HepG2 (cell line): Measurements from ENCODE around the gene UNC13D. TPM values are rescaled to one million over a fixed set of nuclear protein-coding genes. Genes with fewer than 3 reads are reported as not detected.
"Not testable (repeated sequence)": the region's sequence is repeated elsewhere in the genome, so short reads cannot be mapped to it uniquely, and the experiment has no call there.

Experiments used
- ATAC-seq: fragments of 200-7000 bp; cut with Tn5 transposase; 3 replicates; pipeline ENCODE4 v1.9.1; 2020; ENCODE audit warnings: mild to moderate bottlenecking, moderate library complexity
- BruUV-seq: library from RNA; stranded (reverse); fragments of 400-500 nt; replicated peaks from 2 replicates; lab custom pipeline; 2021; lab: Mats Ljungman, UMichigan
- CTCF ChIA-PET: fragments of 300-600 bp; formaldehyde crosslinking; extraction: SDS; loops from one replicate; lab custom pipeline; 2021; ENCODE audit warnings: low total read pairs, inconsistent platforms, low intra/inter-chr PET ratio; lab: Yijun Ruan, JAX
- POLR2A ChIA-PET: fragments of 350-600 bp; sonication (Branson Sonifier 250); formaldehyde crosslinking; loops from one replicate; lab custom pipeline; 2020; ENCODE audit warnings: antibody characterized with exemption, inconsistent platforms; lab: Yijun Ruan, JAX
- DNase-seq: peaks from one replicate; pipeline ENCODE4 v3.0.0-alpha.2; 2015; ENCODE audit warnings: low spot score
- FAIRE-seq: peaks from 3 replicates; lab custom pipeline; 2011; peaks lifted over from hg19 to GRCh38; lab: Jason Lieb, UNC
- H2AFZ ChIP-seq: one replicate; pipeline ENCODE4 v1.6.1; 2011; ENCODE audit warnings: low read length, inconsistent platforms
- H3K27ac ChIP-seq: fragments of 300-600 bp; 3 replicates; pipeline ENCODE4 v1.8.0; 2011; ENCODE audit warnings: mixed run types, mild to moderate bottlenecking, mixed read lengths, low read length, inconsistent platforms; ENCODE audit not compliant: insufficient read depth; ENCODE audit errors: extremely low read length
- H3K27me3 ChIP-seq, 2 experiments: fragments of 200-600 bp in 1 of 2; 2 replicates in 1 of 2; 3 replicates in 1 of 2; pipeline versions ENCODE4 v1.6.0 to v1.8.0; 2011; ENCODE audit warnings: low read length in 2 of 2, mild to moderate bottlenecking in 2 of 2, moderate library complexity in 2 of 2, inconsistent platforms in 1 of 2; ENCODE audit not compliant: insufficient read depth in 2 of 2, control insufficient read depth in 1 of 2
- H3K36me3 ChIP-seq, 2 experiments: fragments of 200-600 bp in 1 of 2; replicated peaks in 1 of 2; 2 replicates in 1 of 2; 3 replicates in 1 of 2; pipeline versions ENCODE4 v1.5.1 to v1.8.0; 2011; ENCODE audit warnings: low read length in 2 of 2, inconsistent platforms in 1 of 2; ENCODE audit not compliant: insufficient read depth in 2 of 2, control insufficient read depth in 1 of 2
- H3K4me1 ChIP-seq: 2 replicates; pipeline ENCODE4 v1.5.1; 2012; ENCODE audit warnings: low read length, inconsistent platforms; ENCODE audit not compliant: insufficient read depth
- H3K4me2 ChIP-seq: 2 replicates; pipeline ENCODE4 v1.6.0; 2011; ENCODE audit warnings: low read depth, low read length, inconsistent platforms
- H3K4me3 ChIP-seq, 3 experiments: fragments of 200-600 bp in 1 of 3; sonication (generic), shearing (Covaris generic) in 1 of 3; replicated peaks in 1 of 3; 2 replicates each; pipeline ENCODE4 v1.5.1; 2011 to 2016; ENCODE audit warnings: low read length in 3 of 3, inconsistent platforms in 2 of 3, low read depth in 2 of 3, mild to moderate bottlenecking in 2 of 3, control low read depth in 1 of 3, mixed read lengths in 1 of 3; ENCODE audit not compliant: insufficient read depth in 1 of 3
- H3K79me2 ChIP-seq: one replicate; pipeline ENCODE4 v1.6.1; 2011; ENCODE audit warnings: low read length, inconsistent platforms; ENCODE audit not compliant: insufficient read depth
- H3K9ac ChIP-seq: 2 replicates; pipeline ENCODE4 v1.6.0; 2011; ENCODE audit warnings: mild to moderate bottlenecking, low read depth, low read length, inconsistent platforms; ENCODE audit not compliant: insufficient read depth
- H3K9me3 ChIP-seq: 2 replicates; pipeline ENCODE4 v1.5.1; 2012; ENCODE audit warnings: mild to moderate bottlenecking, low read length
- H4K20me1 ChIP-seq: 2 replicates; pipeline ENCODE4 v1.6.0; 2011; ENCODE audit warnings: inconsistent platforms, mild to moderate bottlenecking, low read length, moderate library complexity; ENCODE audit not compliant: insufficient read depth
- MXD4 ChIP-seq: IDR thresholded peaks from 2 replicates; pipeline ENCODE4 v1.6.1; 2016; ENCODE audit warnings: mild to moderate bottlenecking, missing biosample characterization, missing genetic modification reagents
- MXI1 ChIP-seq: IDR thresholded peaks from 3 replicates; pipeline ENCODE4 v1.6.1; 2012; ENCODE audit warnings: low read depth, low read length, inconsistent platforms, borderline replicate concordance
- STAT5B ChIP-seq: sonication (generic); formaldehyde crosslinking; IDR thresholded peaks from 2 replicates; pipeline ENCODE4 v1.4.0; 2020; ENCODE audit warnings: missing genetic modification reagents
- ZNF121 ChIP-seq: sonication (generic); formaldehyde crosslinking; IDR thresholded peaks from 2 replicates; pipeline ENCODE4 v1.5.0; 2020; ENCODE audit warnings: mild to moderate bottlenecking, missing genetic modification reagents
- ZNF770 ChIP-seq: sonication (generic); formaldehyde crosslinking; IDR thresholded peaks from 2 replicates; pipeline ENCODE4 v1.5.0; 2020; ENCODE audit warnings: mild to moderate bottlenecking, missing genetic modification reagents
- ZNF772 ChIP-seq: sonication (generic); formaldehyde crosslinking; IDR thresholded peaks from 2 replicates; pipeline ENCODE4 v1.5.0; 2020; ENCODE audit warnings: mild to moderate bottlenecking, missing genetic modification reagents
- WGBS: methylation state at CpG from one replicate; pipeline ENCODE4 v1.1.6; 2017; ENCODE audit warnings: low lambda C conversion rate; 5-methylcytosine and 5-hydroxymethylcytosine counted together
- in situ Hi-C: cut with HindIII; loops from 2 replicates; pipeline ENCODE4 v1.10.0; 2017; ENCODE audit warnings: low pct_unique_long_range_greater_than_20kb; ENCODE audit not compliant: extremely low pct_ligation_motif_present
- intact Hi-C: fragments of 100-400 bp; cut with micrococcal nuclease; formaldehyde crosslinking; loops from one replicate; pipeline ENCODE4 v1.10.0; 2022; ENCODE audit not compliant: unreplicated experiment
- polyA plus RNA-seq, 8 experiments: library from polyadenylated mRNA; depleted of rRNA in 3 of 8; stranded (reverse) in 7 of 8; unstranded in 1 of 8; fragments of >200 nt; fragmentation: Illumina TruSeq in 4 of 8; extraction: Trizol in 4 of 8; gene quantifications; 2 replicates each; pipeline versions ENCODE4 v1.2.1 to v1.2.3, GENCODE V29; 2011 to 2016; ENCODE audit warnings: low read depth in 4 of 8, missing spikeins in 1 of 8, mixed read lengths in 1 of 8; ENCODE audit not compliant: insufficient read depth in 1 of 8
- total RNA-seq, 5 experiments: library from RNA; depleted of rRNA; stranded (reverse); fragments of >200 nt; fragmentation: Illumina TruSeq; extraction: Trizol; gene quantifications; 2 replicates each; pipeline ENCODE4 v1.2.3, GENCODE V29; 2016; ENCODE audit warnings: low read depth in 1 of 5
- TF ChIP-seq, protein P1 (sequence below): sonication (generic); formaldehyde crosslinking; IDR thresholded peaks from 2 replicates; pipeline ENCODE4 v1.8.0; 2022; ENCODE audit warnings: missing genetic modification reagents, mild to moderate bottlenecking, moderate library complexity, borderline replicate concordance
- TF ChIP-seq, protein P2 (sequence below): sonication (generic); IDR thresholded peaks from 2 replicates; pipeline ENCODE4 v1.6.1; 2016; ENCODE audit warnings: low read depth, borderline replicate concordance
- TF ChIP-seq, protein P3 (sequence below): IDR thresholded peaks from 2 replicates; pipeline ENCODE4 v1.6.1; 2016; ENCODE audit warnings: mild to moderate bottlenecking, missing biosample characterization, missing genetic modification reagents

Gene UNC13D
- total and polyA plus RNA-seq, 2 of the 13 experiments (the other 11 are each of a cell fraction or from before 2014, with no cell fraction given), result 29.7 to 42.7 TPM

GRCh38 chr17:75859358-75859757 is 15.2 kb upstream of the UNC13D start:
- in situ Hi-C loops, H3K27ac ChIP-seq, CTCF ChIA-PET, H3K79me2 ChIP-seq, FAIRE-seq, H4K20me1 ChIP-seq, H3K9ac ChIP-seq, H3K9me3 ChIP-seq, ATAC-seq, H2AFZ ChIP-seq, H3K27me3 ChIP-seq, H3K4me3 ChIP-seq, H3K36me3 ChIP-seq, DNase-seq, BruUV-seq: not testable (repeated sequence)
- peak overlapping the region; percentile 68; the same call in 1 of the 2 replicates for H3K4me2 ChIP-seq
- POLR2A ChIA-PET, result interaction anchor here (1.7 to 12.8 kb wide), 4 partner anchors 14 to 80 kb away, joined by 11 to 454 read pairs (median 153); partner anchors contain the start of genes TRIM47 and UNC13D
- H3K4me1 ChIP-seq, result peaks cover 54% of the 10 kb centered on the region
- TF ChIP-seq ZNF770 (peak; percentile 52; the same call in 1 of the 2 replicates), ZNF121 (CRISPR knock-in tag) (peak; percentile 45; the same call in 1 of the 2 replicates)
- 60% methylated on average over 10 of the region's 10 CpGs for WGBS
- intact Hi-C loops, result loop anchor here (1.0 to 5.0 kb wide), 2 partner anchors 33 to 43 kb away; no protein-coding TSS in a partner anchor

- ChIA-PET POLR2A (interaction anchor here (0.6 to 12.8 kb wide), 27 partner anchors 9 to 359 kb away, joined by 3 to 454 read pairs (median 10); partner anchors contain the start of genes ACOX1, GALK1, MRPL38 and RECQL5), CTCF (interaction anchor here (1.1 kb wide), 2 partner anchors 20 to 22 kb away, joined by 3 read pairs; partner anchors contain the start of gene TRIM47)
- Histone ChIP-seq H3K36me3 (peaks cover 2 to 3% of the 10 kb centered on the region in 2 experiments; a peak in 4 of 5 replicates), H3K27me3 (no peaks in the 10 kb centered on the region; a peak in 1 of 5 replicates), H4K20me1 (peaks cover 4% of the 10 kb centered on the region; the same call in 1 of the 2 replicates), H3K27ac (peak overlapping the region; percentile 89), H2AFZ (no peak overlapping the region), H3K4me3 (peak overlapping the region; percentile 78 to 90 (median 81)), H3K79me2 (peaks cover 17% of the 10 kb centered on the region), H3K4me2 (peak overlapping the region; percentile 97), H3K9me3 (no peaks in the 10 kb centered on the region), H3K4me1 (peaks cover 53% of the 10 kb centered on the region), H3K9ac (peak overlapping the region; percentile 89)
- DNase-seq (peak; percentile 64), ATAC-seq (peak; percentile 62), FAIRE-seq (peak; percentile 34)
- WGBS, result under 1% methylated on average over 20 of the region's 24 CpGs
- BruUV-seq, result TSS peak; percentile 89
- in situ Hi-C loops, result no loop called here
- intact Hi-C loops, result loop anchor here (5.0 kb wide), 1 partner anchor 36 kb away; no protein-coding TSS in a partner anchor
- TF ChIP-seq, protein P1, sequence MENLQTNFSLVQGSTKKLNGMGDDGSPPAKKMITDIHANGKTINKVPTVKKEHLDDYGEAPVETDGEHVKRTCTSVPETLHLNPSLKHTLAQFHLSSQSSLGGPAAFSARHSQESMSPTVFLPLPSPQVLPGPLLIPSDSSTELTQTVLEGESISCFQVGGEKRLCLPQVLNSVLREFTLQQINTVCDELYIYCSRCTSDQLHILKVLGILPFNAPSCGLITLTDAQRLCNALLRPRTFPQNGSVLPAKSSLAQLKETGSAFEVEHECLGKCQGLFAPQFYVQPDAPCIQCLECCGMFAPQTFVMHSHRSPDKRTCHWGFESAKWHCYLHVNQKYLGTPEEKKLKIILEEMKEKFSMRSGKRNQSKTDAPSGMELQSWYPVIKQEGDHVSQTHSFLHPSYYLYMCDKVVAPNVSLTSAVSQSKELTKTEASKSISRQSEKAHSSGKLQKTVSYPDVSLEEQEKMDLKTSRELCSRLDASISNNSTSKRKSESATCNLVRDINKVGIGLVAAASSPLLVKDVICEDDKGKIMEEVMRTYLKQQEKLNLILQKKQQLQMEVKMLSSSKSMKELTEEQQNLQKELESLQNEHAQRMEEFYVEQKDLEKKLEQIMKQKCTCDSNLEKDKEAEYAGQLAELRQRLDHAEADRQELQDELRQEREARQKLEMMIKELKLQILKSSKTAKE, result peak; percentile 42
- TF ChIP-seq MXI1 (peak; percentile 84; the same call in 1 of the 3 replicates), ZNF772 (CRISPR knock-in tag) (0 out of 2 replicates have a peak, but pooled peaks have one; percentile 12), MXD4 (peak; percentile 59; the same call in 1 of the 2 replicates), STAT5B (no peak)
- TF ChIP-seq, protein P2, sequence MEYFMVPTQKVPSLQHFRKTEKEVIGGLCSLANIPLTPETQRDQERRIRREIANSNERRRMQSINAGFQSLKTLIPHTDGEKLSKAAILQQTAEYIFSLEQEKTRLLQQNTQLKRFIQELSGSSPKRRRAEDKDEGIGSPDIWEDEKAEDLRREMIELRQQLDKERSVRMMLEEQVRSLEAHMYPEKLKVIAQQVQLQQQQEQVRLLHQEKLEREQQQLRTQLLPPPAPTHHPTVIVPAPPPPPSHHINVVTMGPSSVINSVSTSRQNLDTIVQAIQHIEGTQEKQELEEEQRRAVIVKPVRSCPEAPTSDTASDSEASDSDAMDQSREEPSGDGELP, result 0 out of 2 replicates have a peak, but pooled peaks have one; percentile 20
- TF ChIP-seq, protein P3, sequence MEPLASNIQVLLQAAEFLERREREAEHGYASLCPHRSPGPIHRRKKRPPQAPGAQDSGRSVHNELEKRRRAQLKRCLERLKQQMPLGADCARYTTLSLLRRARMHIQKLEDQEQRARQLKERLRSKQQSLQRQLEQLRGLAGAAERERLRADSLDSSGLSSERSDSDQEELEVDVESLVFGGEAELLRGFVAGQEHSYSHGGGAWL (CRISPR knock-in tag), result 0 out of 2 replicates have a peak, but pooled peaks have one; percentile 9
Observed at GRCh38 chr17:75856062-75856756, 12.0 kb upstream of the UNC13D start.
